ENCODE results near the gene SDF2L1. TPM values are rescaled to one million over a fixed set of nuclear protein-coding genes. Genes with fewer than 3 reads are reported as not detected.

Gene SDF2L1
- total and polyA plus RNA-seq, 9 of the 15 experiments (the other 6 are each of a cell fraction or from before 2014, with no cell fraction given) = 15.1 to 989 (median 124) TPM

- TF ChIP-seq STAG1 (CRISPR knock-in tag; IDR thresholded peaks at IDR 0.05; ENCODE audit: borderline replicate concordance) = peak; percentile 45
- TF ChIP-seq CHD7 (IDR thresholded peaks at IDR 0.05; ENCODE audit: low read depth, low read length) = peak; percentile 31
- no peak for TF ChIP-seq SMARCB1 (IDR thresholded peaks at IDR 0.05; ENCODE audit: insufficient read length, low read depth)
- 0 out of 2 replicates have a peak, but pooled peaks have one; percentile 22 for TF ChIP-seq PHB (CRISPR knock-in tag; IDR thresholded peaks at IDR 0.05)
- TF ChIP-seq ZNF23 (CRISPR knock-in tag; IDR thresholded peaks at IDR 0.05) = no peak
- TF ChIP-seq POLR2G (IDR thresholded peaks at IDR 0.05; ENCODE audit: low read depth, low read length) = 0 out of 2 replicates have a peak, but pooled peaks have one; percentile 1
- TF ChIP-seq STAT6 (CRISPR knock-in tag; IDR thresholded peaks at IDR 0.05) = 0 out of 2 replicates have a peak, but pooled peaks have one; percentile 22
- TF ChIP-seq NFE2L1 (tag; IDR thresholded peaks at IDR 0.05; ENCODE audit: borderline replicate concordance, low read depth) = no peak
- no peak for TF ChIP-seq RHOXF2B (CRISPR knock-in tag; conservative IDR thresholded peaks at IDR 0.05)
- 0 out of 2 replicates have a peak, but pooled peaks have one; percentile 19 for TF ChIP-seq CREB1 (IDR thresholded peaks at IDR 0.05)
- no peak for TF ChIP-seq CREB1 (CRISPR knock-in tag; IDR thresholded peaks at IDR 0.05)
- no peak for TF ChIP-seq ZNF707 (CRISPR knock-in tag; conservative IDR thresholded peaks at IDR 0.05)
- no peak for TF ChIP-seq E2F1 (CRISPR knock-in tag; IDR thresholded peaks at IDR 0.05)
Measured at GRCh38 chr22:21684492-21685163, 42.5 kb downstream of the SDF2L1 start (continued).
